ENCODE results near the gene BTBD16.

Gene BTBD16

GRCh38 chr10:122347170-122347841, 76.2 kb downstream of the BTBD16 start:
- H3K9me3 ChIP-seq (ENCODE audit: insufficient read depth, low read length), result no peaks in the 10 kb centered on the region
- no peak overlapping the region for H3K4me3 ChIP-seq (ENCODE audit: insufficient read length, low read depth)
- TF ChIP-seq ZNF274 (IDR thresholded peaks at IDR 0.05; ENCODE audit: low read depth, low read length) (no peak), SUZ12 (IDR thresholded peaks at IDR 0.05; ENCODE audit: extremely low read depth, insufficient read depth, insufficient read length) (no peak), YY1 (IDR thresholded peaks at IDR 0.05; ENCODE audit: insufficient read depth, insufficient read length) (no peak)
- no peak overlapping the region for H3K9ac ChIP-seq (ENCODE audit: insufficient read length, low read depth)
- no peaks in the 10 kb centered on the region for H3K36me3 ChIP-seq (ENCODE audit: insufficient read depth, insufficient read length, low read length)
- DNase-seq (ENCODE audit: low read depth, low spot score), result no peak
- H3K27me3 ChIP-seq (ENCODE audit: insufficient read depth, insufficient read length), result no peaks in the 10 kb centered on the region
- H3K4me1 ChIP-seq (ENCODE audit: insufficient read depth, insufficient read length), result no peaks in the 10 kb centered on the region

- H3K4me3 ChIP-seq (ENCODE audit: insufficient read length, low read depth), result no peak overlapping the region
- H3K9ac ChIP-seq (ENCODE audit: insufficient read length, low read depth), result no peak overlapping the region
- H3K4me1 ChIP-seq (ENCODE audit: insufficient read depth, insufficient read length), result no peaks in the 10 kb centered on the region
- H3K27me3 ChIP-seq (ENCODE audit: insufficient read depth, insufficient read length), result no peaks in the 10 kb centered on the region
- H3K9me3 ChIP-seq (ENCODE audit: insufficient read depth, low read length), result no peaks in the 10 kb centered on the region
- no peak for DNase-seq (ENCODE audit: low read depth, low spot score)
- TF ChIP-seq YY1 (IDR thresholded peaks at IDR 0.05; ENCODE audit: insufficient read depth, insufficient read length) (no peak), ZNF274 (IDR thresholded peaks at IDR 0.05; ENCODE audit: low read depth, low read length) (no peak), SUZ12 (IDR thresholded peaks at IDR 0.05; ENCODE audit: extremely low read depth, insufficient read depth, insufficient read length) (no peak)
- H3K36me3 ChIP-seq (ENCODE audit: insufficient read depth, insufficient read length, low read length), result no peaks in the 10 kb centered on the region
Observed at GRCh38 chr10:122348512-122348911, 77.4 kb downstream of the BTBD16 start.

- DNase-seq (ENCODE audit: low read depth, low spot score), result no peak
- H3K4me1 ChIP-seq (ENCODE audit: insufficient read depth, insufficient read length), result no peaks in the 10 kb centered on the region
Observed at GRCh38 chr10:122348935-122349361, 77.9 kb downstream of the BTBD16 start.

GRCh38 chr10:122349758-122350369, 78.8 kb downstream of the BTBD16 start:
- no peaks in the 10 kb centered on the region for H3K27me3 ChIP-seq (ENCODE audit: insufficient read depth, insufficient read length)
- DNase-seq (ENCODE audit: low read depth, low spot score), result no peak
- TF ChIP-seq SUZ12 (IDR thresholded peaks at IDR 0.05; ENCODE audit: extremely low read depth, insufficient read depth, insufficient read length), result no peak
- TF ChIP-seq YY1 (IDR thresholded peaks at IDR 0.05; ENCODE audit: insufficient read depth, insufficient read length), result no peak
- no peak for TF ChIP-seq ZNF274 (IDR thresholded peaks at IDR 0.05; ENCODE audit: low read depth, low read length)
- no peaks in the 10 kb centered on the region for H3K36me3 ChIP-seq (ENCODE audit: insufficient read depth, insufficient read length, low read length)
- no peak overlapping the region for H3K9ac ChIP-seq (ENCODE audit: insufficient read length, low read depth)
- H3K9me3 ChIP-seq (ENCODE audit: insufficient read depth, low read length), result no peaks in the 10 kb centered on the region
- H3K4me3 ChIP-seq (ENCODE audit: insufficient read length, low read depth), result no peak overlapping the region
- H3K4me1 ChIP-seq (ENCODE audit: insufficient read depth, insufficient read length), result no peaks in the 10 kb centered on the region

More at GRCh38 chr10:122348935-122349361, 77.9 kb downstream of the BTBD16 start:
- no peaks in the 10 kb centered on the region for H3K27me3 ChIP-seq (ENCODE audit: insufficient read depth, insufficient read length)
- no peak overlapping the region for H3K9ac ChIP-seq (ENCODE audit: insufficient read length, low read depth)
- no peaks in the 10 kb centered on the region for H3K9me3 ChIP-seq (ENCODE audit: insufficient read depth, low read length)
- no peak overlapping the region for H3K4me3 ChIP-seq (ENCODE audit: insufficient read length, low read depth)
- TF ChIP-seq YY1 (IDR thresholded peaks at IDR 0.05; ENCODE audit: insufficient read depth, insufficient read length), result no peak
- no peak for TF ChIP-seq ZNF274 (IDR thresholded peaks at IDR 0.05; ENCODE audit: low read depth, low read length)
- no peak for TF ChIP-seq SUZ12 (IDR thresholded peaks at IDR 0.05; ENCODE audit: extremely low read depth, insufficient read depth, insufficient read length)
- no peaks in the 10 kb centered on the region for H3K36me3 ChIP-seq (ENCODE audit: insufficient read depth, insufficient read length, low read length)

- Histone ChIP-seq H3K4me3 (ENCODE audit: insufficient read length, low read depth) (no peak overlapping the region), H3K36me3 (ENCODE audit: insufficient read depth, insufficient read length, low read length) (no peaks in the 10 kb centered on the region), H3K9me3 (ENCODE audit: insufficient read depth, low read length) (no peaks in the 10 kb centered on the region), H3K9ac (ENCODE audit: insufficient read length, low read depth) (no peak overlapping the region), H3K27me3 (ENCODE audit: insufficient read depth, insufficient read length) (no peaks in the 10 kb centered on the region), H3K4me1 (ENCODE audit: insufficient read depth, insufficient read length) (no peaks in the 10 kb centered on the region)
- DNase-seq (ENCODE audit: low read depth, low spot score), result no peak
- TF ChIP-seq SUZ12 (IDR thresholded peaks at IDR 0.05; ENCODE audit: extremely low read depth, insufficient read depth, insufficient read length) (no peak), ZNF274 (IDR thresholded peaks at IDR 0.05; ENCODE audit: low read depth, low read length) (no peak), YY1 (IDR thresholded peaks at IDR 0.05; ENCODE audit: insufficient read depth, insufficient read length) (no peak)
Observed at GRCh38 chr10:122350893-122351292, 79.8 kb downstream of the BTBD16 start.

GRCh38 chr10:122352817-122353525, 81.9 kb downstream of the BTBD16 start:
- Histone ChIP-seq H3K27me3 (ENCODE audit: insufficient read depth, insufficient read length) (no peaks in the 10 kb centered on the region), H3K36me3 (ENCODE audit: insufficient read depth, insufficient read length, low read length) (no peaks in the 10 kb centered on the region), H3K4me3 (ENCODE audit: insufficient read length, low read depth) (no peak overlapping the region), H3K9ac (ENCODE audit: insufficient read length, low read depth) (no peak overlapping the region), H3K9me3 (ENCODE audit: insufficient read depth, low read length) (no peaks in the 10 kb centered on the region), H3K4me1 (ENCODE audit: insufficient read depth, insufficient read length) (no peaks in the 10 kb centered on the region)
- no peak for TF ChIP-seq SUZ12 (IDR thresholded peaks at IDR 0.05; ENCODE audit: extremely low read depth, insufficient read depth, insufficient read length)
- no peak for TF ChIP-seq ZNF274 (IDR thresholded peaks at IDR 0.05; ENCODE audit: low read depth, low read length)
- no peak for TF ChIP-seq YY1 (IDR thresholded peaks at IDR 0.05; ENCODE audit: insufficient read depth, insufficient read length)
- no peak for DNase-seq (ENCODE audit: low read depth, low spot score)

GRCh38 chr10:122354383-122354782, 83.3 kb downstream of the BTBD16 start:
- Histone ChIP-seq H3K4me3 (ENCODE audit: insufficient read length, low read depth) (no peak overlapping the region), H3K36me3 (ENCODE audit: insufficient read depth, insufficient read length, low read length) (no peaks in the 10 kb centered on the region)

More at GRCh38 chr10:122354383-122354782, 83.3 kb downstream of the BTBD16 start:
- Histone ChIP-seq H3K9me3 (ENCODE audit: insufficient read depth, low read length) (no peaks in the 10 kb centered on the region), H3K9ac (ENCODE audit: insufficient read length, low read depth) (no peak overlapping the region), H3K27me3 (ENCODE audit: insufficient read depth, insufficient read length) (no peaks in the 10 kb centered on the region), H3K4me1 (ENCODE audit: insufficient read depth, insufficient read length) (no peaks in the 10 kb centered on the region)
- TF ChIP-seq SUZ12 (IDR thresholded peaks at IDR 0.05; ENCODE audit: extremely low read depth, insufficient read depth, insufficient read length), result no peak
- TF ChIP-seq ZNF274 (IDR thresholded peaks at IDR 0.05; ENCODE audit: low read depth, low read length), result no peak
- TF ChIP-seq YY1 (IDR thresholded peaks at IDR 0.05; ENCODE audit: insufficient read depth, insufficient read length), result no peak
- no peak for DNase-seq (ENCODE audit: low read depth, low spot score)
